Heart left ventricle (tissue), 13 donors: Measurements from ENCODE around the gene CARS1.

Experiments used
- POLR2A ChIP-seq, 2 donors: fragments of 450-650 bp; IDR thresholded peaks; one replicate each; pipeline ENCODE4 v1.6.1; 2017; ENCODE audit warnings: antibody characterized with exemption in 2 of 2, mild to moderate bottlenecking in 2 of 2, moderate library complexity in 2 of 2
- TF ChIP-seq, protein P1 (sequence below), 12 donors: fragments of 200-600 bp; sonication (generic) in 4 of 12; IDR thresholded peaks; one replicate each; pipeline versions ENCODE4 v1.5.0 to v1.8.0; 2018 to 2022; ENCODE audit warnings: antibody characterized with exemption in 12 of 12, mild to moderate bottlenecking in 5 of 12
- donor health status: ischemic (EF 13 %, LVEDD 7.1; RV severe dilation, severe dysfunction).
- donor health status: DM: no; HTN: yes; CAD: no.
- donor health status: DM: no; HTN: no; CAD: no.
- donor health status: ischemic (EF 25% LVEDD 6.9; RV normal size, moderate dysfunction).
- donor health status: ischemic (EF 25% LVEDD 5.7; RV mildly dilated, moderate dysfunction).
- donor health status: ischemic (EF 35%, LVEDD 5.7; RV mildly dilated, moderate dysfunction).
- donor health status: nonischemic (EF 11% LVEDD 7.7; RV severe dilation, severe dysfunction).
- donor health status: DM: yes; HTN: yes; CAD: no.
- donor health status: PGD.
- donor health status: ischemic (EF 29% LVEDD 5.4; RV normal size, mild dysfunction).
- donor health status: nonischemic (EF 23%, LVEDD 6.1; RV moderate dilation, normal function).

DNA sequence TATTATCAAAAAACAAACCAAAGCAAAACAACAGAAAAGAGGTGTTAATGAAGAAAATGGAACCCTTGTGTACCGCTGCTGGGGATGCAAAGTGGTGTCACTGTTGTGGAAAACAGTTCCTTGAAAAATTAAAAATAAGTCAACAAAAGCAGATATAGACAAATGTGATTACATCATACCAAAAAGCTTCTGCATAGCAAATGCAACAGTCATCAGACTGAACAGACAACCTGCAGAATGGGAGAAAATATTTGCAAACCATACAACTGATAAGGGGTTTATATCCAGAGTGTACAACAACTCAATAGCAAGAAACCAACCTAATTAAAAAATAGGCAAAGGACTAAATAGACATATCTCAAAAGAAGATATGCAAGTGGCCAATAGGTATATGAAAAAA, 22.9 kb upstream of the CARS1 start:
- TF ChIP-seq, protein P1, sequence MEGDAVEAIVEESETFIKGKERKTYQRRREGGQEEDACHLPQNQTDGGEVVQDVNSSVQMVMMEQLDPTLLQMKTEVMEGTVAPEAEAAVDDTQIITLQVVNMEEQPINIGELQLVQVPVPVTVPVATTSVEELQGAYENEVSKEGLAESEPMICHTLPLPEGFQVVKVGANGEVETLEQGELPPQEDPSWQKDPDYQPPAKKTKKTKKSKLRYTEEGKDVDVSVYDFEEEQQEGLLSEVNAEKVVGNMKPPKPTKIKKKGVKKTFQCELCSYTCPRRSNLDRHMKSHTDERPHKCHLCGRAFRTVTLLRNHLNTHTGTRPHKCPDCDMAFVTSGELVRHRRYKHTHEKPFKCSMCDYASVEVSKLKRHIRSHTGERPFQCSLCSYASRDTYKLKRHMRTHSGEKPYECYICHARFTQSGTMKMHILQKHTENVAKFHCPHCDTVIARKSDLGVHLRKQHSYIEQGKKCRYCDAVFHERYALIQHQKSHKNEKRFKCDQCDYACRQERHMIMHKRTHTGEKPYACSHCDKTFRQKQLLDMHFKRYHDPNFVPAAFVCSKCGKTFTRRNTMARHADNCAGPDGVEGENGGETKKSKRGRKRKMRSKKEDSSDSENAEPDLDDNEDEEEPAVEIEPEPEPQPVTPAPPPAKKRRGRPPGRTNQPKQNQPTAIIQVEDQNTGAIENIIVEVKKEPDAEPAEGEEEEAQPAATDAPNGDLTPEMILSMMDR (IDR thresholded peaks at IDR 0.05), result no peak
- TF ChIP-seq POLR2A (IDR thresholded peaks at IDR 0.05), result no peak
